GM23338 (cell line): ENCODE measurements around the gene AGER. TPM values are rescaled to one million over a fixed set of nuclear protein-coding genes. Genes with fewer than 3 reads are reported as not detected.

Experiments
- EZH2 ChIP-seq: fragments of 200-600 bp; sonication (generic); IDR thresholded peaks from one replicate; pipeline ENCODE4 v1.8.0; 2017; ENCODE audit warnings: antibody characterized with exemption, mild to moderate bottlenecking, low read depth; ENCODE audit not compliant: unreplicated experiment
- REST ChIP-seq: IDR thresholded peaks from one replicate; pipeline ENCODE4 v1.6.1; 2018; ENCODE audit warnings: antibody characterized with exemption; ENCODE audit not compliant: unreplicated experiment
- ZNF462 ChIP-seq: fragments of 250-450 bp; sonication (Bioruptor Pico); IDR thresholded peaks from 2 replicates; pipeline ENCODE4 v1.5.0; 2020; ENCODE audit warnings: mild to moderate bottlenecking, moderate library complexity
- polyA plus RNA-seq: library from polyadenylated mRNA; unstranded; fragments of >200 nt; fragmentation: Nextera tagmentation; extraction: Ambion mirVana; gene quantifications from 2 replicates; pipeline ENCODE4 v1.2.1, GENCODE V29; 2016
- total RNA-seq: library from RNA; depleted of rRNA; stranded (reverse); fragments of >200 nt; shearing (Covaris generic); gene quantifications from 2 replicates; pipeline ENCODE4 v1.2.3, GENCODE V29; 2014

The AGER gene
- total and polyA plus RNA-seq, 2 experiments from 2014 or later = 2.3 to 3.4 TPM

- no peak for TF ChIP-seq ZNF462
- TF ChIP-seq REST = no peak
- TF ChIP-seq EZH2 = no peak
These were observed 7.4 kb downstream of the AGER start (continued) for GRCh38 chr6:32176476-32177182.
